GM21737 (cell line): Measurements from ENCODE around the gene ASB18.

Experiments
- ATAC-seq: cut with Tn5 transposase; IDR thresholded peaks from one replicate; pipeline ENCODE4 v1.9.1; 2021; ENCODE audit warnings: mild to moderate bottlenecking, moderate library complexity; ENCODE audit not compliant: unreplicated experiment

ASB18 gene

GRCh38 chr2:236176417-236176816 is 87.8 kb downstream of the ASB18 start:
- no peak for ATAC-seq

- ATAC-seq = no peak
Observed at GRCh38 chr2:236175548-236176150, 88.6 kb downstream of the ASB18 start.

GRCh38 chr2:236173729-236174607 is 90.2 kb downstream of the ASB18 start:
- no peak for ATAC-seq

GRCh38 chr2:236173036-236173728 is 91.0 kb downstream of the ASB18 start:
- ATAC-seq = no peak

DNA sequence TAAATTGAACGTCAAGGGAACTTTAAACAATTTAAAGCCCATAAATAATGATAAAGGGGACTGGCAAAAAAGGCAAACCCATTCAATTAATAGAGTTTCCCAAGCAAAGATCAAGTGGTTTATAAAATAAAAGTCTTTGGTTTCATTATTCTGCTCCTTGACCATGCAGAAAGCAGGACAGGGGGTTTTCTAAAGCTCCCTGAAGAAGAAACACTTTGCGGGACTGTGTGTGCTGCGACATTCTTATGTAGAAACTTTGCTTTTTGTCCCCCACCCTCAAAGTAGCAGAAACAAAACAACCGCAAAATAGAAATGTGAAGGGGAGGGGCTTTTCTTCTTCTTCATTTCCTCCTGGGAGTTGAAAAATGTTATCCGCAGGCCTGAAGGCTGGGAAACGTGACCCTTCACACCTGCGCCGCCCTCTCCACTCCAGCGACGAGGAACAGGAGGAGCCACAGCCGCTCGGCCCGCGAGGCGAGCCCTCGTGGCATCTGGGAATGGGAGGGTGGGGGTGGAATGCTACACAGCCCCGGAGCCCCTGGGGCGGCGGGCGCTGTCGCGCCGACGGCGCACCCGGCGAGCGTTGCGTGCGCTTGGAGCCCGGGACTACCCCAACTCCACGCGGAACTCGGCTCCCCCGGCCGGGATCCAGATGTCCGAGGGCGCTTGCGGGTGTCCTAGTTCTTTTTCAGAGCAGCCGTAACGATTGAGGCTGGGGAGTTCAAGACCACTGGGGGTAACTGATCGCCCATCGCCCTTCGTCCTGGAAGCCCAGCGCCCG is 91.8 kb downstream of the ASB18 start:
- ATAC-seq = no peak

DNA sequence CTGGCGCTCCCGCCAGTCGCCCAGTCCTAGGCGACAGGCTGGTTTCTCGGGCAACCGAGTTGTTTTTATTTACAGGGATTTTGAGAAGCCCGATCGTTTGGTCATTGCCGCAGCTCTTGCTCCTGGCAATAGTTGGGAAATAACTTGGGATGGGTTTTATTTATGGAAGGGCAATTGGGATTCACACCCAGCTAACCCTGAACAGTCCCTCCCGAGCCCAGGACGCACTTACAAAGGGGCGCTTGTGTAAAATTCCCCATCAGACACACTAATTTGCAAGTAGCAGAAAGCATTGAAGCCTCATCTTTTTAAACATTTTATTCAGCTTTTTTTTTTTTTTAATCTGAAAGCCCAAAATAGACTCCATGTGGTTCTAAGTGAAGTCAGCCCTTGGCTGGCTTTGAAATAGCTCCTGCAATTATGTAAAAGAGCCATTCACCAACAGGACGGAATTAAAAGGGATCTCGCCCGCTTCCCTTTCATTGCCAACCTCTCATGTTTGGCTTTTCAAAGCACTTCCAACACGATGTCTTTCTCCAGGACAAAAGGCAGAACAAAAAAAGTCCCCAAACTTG is 92.4 kb downstream of the ASB18 start:
- ATAC-seq = no peak

DNA sequence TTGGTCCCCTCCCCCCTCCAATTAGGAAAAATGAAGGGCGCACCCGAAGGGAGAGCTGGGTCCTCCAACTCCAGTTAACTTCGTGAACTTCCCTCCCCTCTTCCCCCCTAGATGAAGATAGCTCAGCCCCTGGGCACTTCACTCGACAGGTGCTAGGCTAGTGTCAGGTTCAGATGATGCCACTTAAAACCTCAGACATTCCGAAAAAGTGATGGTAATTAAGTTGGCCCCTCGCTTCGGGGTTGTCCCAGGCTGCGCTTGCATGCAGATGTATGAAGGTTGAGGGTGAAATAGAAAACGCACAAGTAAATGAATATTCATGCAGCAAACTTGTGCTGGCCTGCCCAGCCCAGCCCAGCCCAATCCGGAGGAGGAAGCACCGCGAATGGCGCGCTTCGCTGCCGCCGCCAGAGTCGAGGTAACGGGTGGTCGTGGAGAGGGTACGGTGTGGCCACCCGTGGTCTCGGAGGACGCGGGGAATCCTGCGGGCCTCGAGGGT is 93.0 kb downstream of the ASB18 start:
- no peak for ATAC-seq

DNA sequence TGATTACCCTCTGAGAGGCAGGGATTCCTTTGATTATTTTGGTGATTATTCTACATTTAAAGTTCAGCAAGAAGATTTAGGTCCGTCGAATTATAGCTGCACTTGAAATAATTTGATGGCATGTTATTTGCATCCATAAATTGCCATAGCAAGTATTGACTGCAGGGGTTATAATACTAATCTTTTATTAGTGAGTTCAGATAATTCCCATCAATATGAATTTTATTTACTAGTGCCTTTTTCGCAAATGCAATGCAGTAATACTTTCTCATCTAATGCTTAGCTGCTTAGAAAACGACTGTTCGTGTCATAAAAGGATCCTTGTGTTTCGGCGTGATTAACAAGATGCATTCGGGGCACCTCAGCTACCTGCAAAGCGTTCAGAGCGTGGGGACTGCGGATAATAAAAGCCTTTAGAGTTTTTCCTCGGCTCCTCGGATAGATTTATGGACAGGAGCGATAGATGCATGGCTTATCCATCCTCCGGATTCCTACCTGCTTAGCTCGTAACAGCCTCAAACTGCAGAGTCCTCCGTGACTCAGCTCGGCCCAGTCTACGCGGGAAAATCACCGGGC is 93.5 kb downstream of the ASB18 start:
- ATAC-seq = no peak

DNA sequence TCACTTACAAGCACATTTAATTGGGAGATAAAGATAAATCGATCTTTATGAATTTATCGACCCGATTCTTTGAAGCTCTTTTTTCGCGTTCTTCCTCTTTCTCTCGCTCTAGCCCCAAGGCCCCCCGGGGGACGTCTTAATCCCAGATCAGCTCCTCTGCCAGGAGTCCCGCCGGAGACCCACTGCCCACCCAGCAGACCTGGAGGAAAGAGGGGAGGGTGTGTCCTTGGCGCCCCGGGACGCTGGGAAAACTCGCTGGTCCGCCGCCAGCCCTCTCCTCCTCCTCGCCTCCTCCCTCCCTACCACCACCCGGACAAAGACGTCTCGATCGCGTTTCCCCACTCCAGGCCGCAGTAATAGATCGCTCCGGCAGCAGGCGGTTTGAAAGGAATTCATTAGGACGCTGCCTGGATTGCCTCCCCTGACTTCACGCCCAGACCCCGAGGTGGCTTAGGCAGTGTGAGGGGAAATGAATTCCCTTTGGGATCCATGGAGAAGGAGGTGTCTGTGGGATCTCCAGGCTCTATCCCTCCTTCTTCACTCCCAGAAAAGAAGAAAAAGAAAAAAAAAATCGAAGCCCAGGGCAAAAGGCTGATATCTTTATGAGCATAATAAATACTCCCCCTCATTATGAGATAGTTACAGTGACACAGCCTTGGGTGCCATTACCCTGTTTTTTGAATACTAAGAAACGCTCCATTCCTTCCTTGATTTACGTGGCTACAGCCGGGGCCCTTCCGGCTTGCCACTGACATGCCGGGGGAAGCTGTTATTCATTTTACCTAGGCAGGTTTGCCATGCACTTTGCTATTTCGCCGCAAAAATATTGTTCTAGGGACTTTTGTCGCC is 94.2 kb downstream of the ASB18 start:
- no peak for ATAC-seq

GRCh38 chr2:236169151-236169721 is 95.0 kb downstream of the ASB18 start:
- ATAC-seq = no peak

DNA sequence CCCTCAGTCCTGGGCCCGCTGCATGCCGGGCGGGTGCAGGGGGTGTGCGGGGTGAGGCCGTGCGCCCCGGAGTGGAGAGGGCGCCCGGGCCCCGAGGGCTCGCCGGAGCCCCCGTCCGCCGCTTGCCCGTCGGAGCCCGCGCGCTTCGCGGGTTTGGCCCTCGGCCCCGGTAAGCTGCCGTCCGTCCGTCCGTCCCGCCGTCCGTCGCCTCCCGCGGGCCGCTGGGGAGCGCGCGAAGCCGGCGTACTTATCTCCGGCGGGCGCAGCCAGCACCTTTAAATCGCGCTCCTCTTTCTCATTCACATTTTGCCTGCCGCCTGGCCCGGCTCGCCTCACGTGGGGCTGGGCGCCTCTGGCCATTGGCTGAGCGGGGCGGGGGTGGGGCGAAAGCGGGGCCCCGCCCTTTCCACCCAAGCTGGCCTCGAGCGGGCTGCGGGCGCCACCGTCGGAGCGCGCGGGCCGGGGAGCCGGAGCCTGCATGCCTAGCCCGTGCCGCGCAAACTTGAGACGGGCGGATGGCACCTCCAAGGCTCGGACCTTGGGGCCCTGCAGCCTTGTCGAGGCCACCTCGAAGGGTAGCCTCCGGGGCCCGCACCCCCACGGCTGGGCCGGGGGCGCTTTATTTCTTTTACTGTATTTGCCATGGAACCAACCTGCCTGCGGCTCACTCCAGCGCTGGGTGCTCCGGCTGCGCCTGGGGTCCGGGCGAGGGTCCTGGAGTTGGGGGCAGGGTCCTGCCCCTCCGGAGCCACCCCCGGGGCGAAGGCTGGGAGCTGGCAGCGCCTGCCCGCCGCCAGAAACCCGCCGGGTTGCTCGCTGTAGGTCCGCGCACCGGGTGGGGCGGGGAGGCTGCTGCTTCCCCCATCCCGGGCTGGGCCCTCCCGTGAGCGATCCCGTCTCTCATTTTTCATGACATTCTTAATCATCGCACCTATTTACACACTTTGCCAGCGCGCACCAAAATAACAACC is 95.8 kb downstream of the ASB18 start, which contains the start of gene GBX2:
GBX2 (minus strand) TSS at position 277 of the 971 bp plus-strand sequence. CDS start 415 bp downstream, outside the sequence.
- no peak for ATAC-seq

DNA sequence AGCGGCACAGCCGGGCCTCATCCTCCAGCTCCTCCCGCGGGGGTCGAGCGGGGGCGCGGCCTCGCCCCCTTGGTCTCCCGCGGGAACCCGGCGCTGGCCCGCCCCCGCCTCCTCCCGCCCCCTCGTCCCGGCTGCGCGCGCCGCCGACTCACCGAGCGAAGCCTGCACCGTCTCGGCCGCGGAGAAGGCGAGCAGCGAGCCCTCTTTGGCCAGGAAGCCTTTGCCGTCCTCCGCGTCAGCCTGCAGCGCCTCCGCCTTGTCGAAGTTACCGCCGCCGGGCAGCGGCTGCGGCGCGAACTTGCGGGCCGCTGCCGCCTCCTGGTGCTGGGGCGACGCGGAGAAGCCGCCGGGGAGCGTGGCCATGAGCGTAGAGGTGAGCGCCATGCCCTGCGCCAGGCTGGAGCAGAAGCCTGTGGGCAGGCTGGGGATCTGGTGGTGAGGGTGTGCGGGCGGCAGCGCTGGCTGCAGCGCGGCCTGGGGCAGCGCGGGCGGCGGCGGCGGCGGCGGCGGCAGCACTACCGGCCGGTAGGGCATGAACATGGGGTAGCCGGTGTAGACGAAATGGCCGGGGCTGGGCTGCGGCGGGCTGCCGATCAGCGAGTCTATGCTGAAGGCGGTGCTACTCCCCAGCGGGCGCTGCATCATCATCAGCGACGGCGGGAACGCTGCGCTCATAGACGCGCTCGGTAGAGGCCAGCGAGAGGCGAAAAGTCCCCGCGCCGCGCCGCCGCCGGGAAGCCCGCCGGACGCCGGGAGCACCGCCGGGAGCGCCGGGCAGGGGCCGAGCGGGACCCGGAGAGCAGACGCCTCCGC is 96.7 kb downstream of the ASB18 start:
- no peak for ATAC-seq

DNA sequence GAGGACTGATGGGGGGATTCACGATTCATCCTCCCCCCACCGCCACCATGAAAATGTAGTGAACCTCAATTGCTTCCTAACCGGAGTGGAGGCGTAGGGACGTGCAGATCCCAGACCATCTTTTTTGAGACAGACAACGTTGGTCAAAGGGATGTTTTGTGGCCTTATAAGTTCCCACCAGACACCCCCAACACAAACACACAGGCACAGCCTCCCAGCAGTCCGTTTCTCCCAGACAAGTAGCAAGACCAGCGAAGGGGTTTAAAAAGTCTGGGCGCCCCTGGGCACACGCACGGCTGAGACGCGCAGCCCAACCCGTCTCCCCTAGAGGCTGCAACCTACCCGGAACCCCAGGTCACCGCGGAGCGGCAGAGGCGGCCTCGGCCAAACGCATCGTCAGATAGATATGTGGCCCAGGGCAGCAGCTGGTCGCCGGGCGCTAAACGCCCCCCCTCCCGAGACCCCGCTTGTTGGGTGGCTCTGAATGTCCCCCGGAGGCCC is 97.4 kb downstream of the ASB18 start:
- ATAC-seq = no peak

- ATAC-seq = no peak
Observed at GRCh38 chr2:236165842-236166795, 98.1 kb downstream of the ASB18 start.
